Measurements from ENCODE around the gene NDST1.

The NDST1 gene

GRCh38 chr5:150605546-150605945 is 97.6 kb downstream of the NDST1 start:
- 97% methylated on average over 5 of the region's 6 CpGs for whole genome bisulfite sequencing (ENCODE audit: insufficient coverage)
- no peak overlapping the region for H3K27ac ChIP-seq (ENCODE audit: insufficient read depth in 1 of 2, low read depth in 1 of 2, low read length in 2 of 2, poor library complexity in 1 of 2, severe bottlenecking in 2 of 2)
- no peak for DNase-seq
- no peaks in the 10 kb centered on the region for H3K4me1 ChIP-seq (ENCODE audit: control extremely low read depth in 1 of 4, control insufficient read depth in 4 of 4, insufficient read depth in 4 of 4, low read length in 3 of 4)
- no peaks in the 10 kb centered on the region for H3K27me3 ChIP-seq (replicated peaks in 2 of 5; ENCODE audit: control insufficient read depth in 4 of 5, insufficient read depth in 5 of 5, low read length in 4 of 5)
- no peaks in the 10 kb centered on the region for H3K9me3 ChIP-seq (ENCODE audit: control extremely low read depth in 1 of 5, control insufficient read depth in 4 of 5, insufficient read depth in 2 of 5, low read depth in 1 of 5, low read length in 4 of 5)
- ChIA-PET POLR2A (no interaction called here), CTCF (no interaction called here)
- H3K4me3 ChIP-seq (ENCODE audit: control insufficient read depth in 1 of 7, extremely low read depth in 1 of 7, insufficient read depth in 4 of 7, low read depth in 2 of 7, low read length in 6 of 7) = no peak overlapping the region
- H3K36me3 ChIP-seq (ENCODE audit: control insufficient read depth in 4 of 4, insufficient read depth in 4 of 4, low read length in 3 of 4) = no peaks in the 10 kb centered on the region

GRCh38 chr5:150606476-150606875 is 98.5 kb downstream of the NDST1 start:
- DNase-seq = no peak

DNA sequence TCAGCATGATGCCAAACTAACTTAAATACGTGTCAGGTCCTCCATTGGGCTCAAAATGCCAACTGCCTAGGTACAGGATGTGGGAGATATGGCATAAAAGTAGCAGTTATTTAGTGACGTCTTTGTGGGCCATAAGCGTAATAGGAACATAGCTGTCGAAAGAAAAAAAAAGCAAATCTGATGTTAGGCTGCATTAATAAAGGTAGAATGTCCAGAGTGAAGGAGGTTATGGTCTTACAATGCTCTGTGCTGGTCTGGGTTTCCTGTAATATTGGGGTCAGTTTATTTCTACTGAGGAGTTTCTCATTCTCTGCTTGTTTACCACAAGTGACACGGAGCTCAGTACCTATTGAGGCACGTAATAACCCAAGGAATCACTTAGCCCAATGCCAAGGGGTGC is 99.2 kb downstream of the NDST1 start:
- Histone ChIP-seq H3K36me3 (ENCODE audit: control insufficient read depth in 4 of 4, insufficient read depth in 4 of 4, low read length in 3 of 4) (no peaks in the 10 kb centered on the region), H3K27me3 (replicated peaks in 2 of 5; ENCODE audit: control insufficient read depth in 4 of 5, insufficient read depth in 5 of 5, low read length in 4 of 5) (no peaks in the 10 kb centered on the region), H3K4me1 (ENCODE audit: control extremely low read depth in 1 of 4, control insufficient read depth in 4 of 4, insufficient read depth in 4 of 4, low read length in 3 of 4) (no peaks in the 10 kb centered on the region), H3K9me3 (ENCODE audit: control extremely low read depth in 1 of 5, control insufficient read depth in 4 of 5, insufficient read depth in 2 of 5, low read depth in 1 of 5, low read length in 4 of 5) (no peaks in the 10 kb centered on the region), H3K4me3 (ENCODE audit: control insufficient read depth in 1 of 7, extremely low read depth in 1 of 7, insufficient read depth in 4 of 7, low read depth in 2 of 7, low read length in 6 of 7) (no peak overlapping the region), H3K27ac (ENCODE audit: insufficient read depth in 1 of 2, low read depth in 1 of 2, low read length in 2 of 2, poor library complexity in 1 of 2, severe bottlenecking in 2 of 2) (no peak overlapping the region)
- DNase-seq = no peak
- ChIA-PET CTCF (no interaction called here), POLR2A (no interaction called here)
- 92% methylated on average over 6 of the region's 6 CpGs for WGBS (ENCODE audit: insufficient coverage)

More at GRCh38 chr5:150606476-150606875, 98.5 kb downstream of the NDST1 start:
- Histone ChIP-seq H3K27me3 (replicated peaks in 2 of 5; ENCODE audit: control insufficient read depth in 4 of 5, insufficient read depth in 5 of 5, low read length in 4 of 5) (no peaks in the 10 kb centered on the region), H3K4me3 (ENCODE audit: control insufficient read depth in 1 of 7, extremely low read depth in 1 of 7, insufficient read depth in 4 of 7, low read depth in 2 of 7, low read length in 6 of 7) (no peak overlapping the region), H3K27ac (ENCODE audit: insufficient read depth in 1 of 2, low read depth in 1 of 2, low read length in 2 of 2, poor library complexity in 1 of 2, severe bottlenecking in 2 of 2) (no peak overlapping the region), H3K9me3 (ENCODE audit: control extremely low read depth in 1 of 5, control insufficient read depth in 4 of 5, insufficient read depth in 2 of 5, low read depth in 1 of 5, low read length in 4 of 5) (no peaks in the 10 kb centered on the region), H3K4me1 (ENCODE audit: control extremely low read depth in 1 of 4, control insufficient read depth in 4 of 4, insufficient read depth in 4 of 4, low read length in 3 of 4) (no peaks in the 10 kb centered on the region), H3K36me3 (ENCODE audit: control insufficient read depth in 4 of 4, insufficient read depth in 4 of 4, low read length in 3 of 4) (no peaks in the 10 kb centered on the region)
- ChIA-PET CTCF (no interaction called here), POLR2A (no interaction called here)
- WGBS (ENCODE audit: insufficient coverage) = 81% methylated on average over 5 of the region's 9 CpGs

Measured in common myeloid progenitor, CD34-positive (primary cell).